Liver (tissue), 3 donors: ENCODE data around the gene NR1D1.

ENCODE experiments used
- JUND ChIP-seq, 2 donors: IDR thresholded peaks; 2 replicates each; pipeline ENCODE4 v1.6.1; 2016; ENCODE audit warnings: antibody characterized with exemption in 2 of 2
- RAD21 ChIP-seq, 2 donors: IDR thresholded peaks; 2 replicates each; pipeline ENCODE4 v1.6.1; 2016; ENCODE audit warnings: antibody characterized with exemption in 2 of 2, mild to moderate bottlenecking in 2 of 2
- YY1 ChIP-seq: IDR thresholded peaks from 2 replicates; pipeline ENCODE4 v1.6.1; 2016; ENCODE audit warnings: antibody characterized with exemption, mild to moderate bottlenecking
- TF ChIP-seq, protein P1 (sequence below): fragments of 150-350 bp; IDR thresholded peaks from 2 replicates; pipeline ENCODE4 v1.5.1; 2017; ENCODE audit warnings: improper control_type of control experiment, low read depth, low read length; ENCODE audit not compliant: missing input control
- TF ChIP-seq, protein P2 (sequence below): IDR thresholded peaks from 2 replicates; pipeline ENCODE4 v1.6.1; 2016; ENCODE audit warnings: antibody characterized with exemption, mild to moderate bottlenecking
- donor health status: healthy.
- donor health status: healthy.

DNA sequence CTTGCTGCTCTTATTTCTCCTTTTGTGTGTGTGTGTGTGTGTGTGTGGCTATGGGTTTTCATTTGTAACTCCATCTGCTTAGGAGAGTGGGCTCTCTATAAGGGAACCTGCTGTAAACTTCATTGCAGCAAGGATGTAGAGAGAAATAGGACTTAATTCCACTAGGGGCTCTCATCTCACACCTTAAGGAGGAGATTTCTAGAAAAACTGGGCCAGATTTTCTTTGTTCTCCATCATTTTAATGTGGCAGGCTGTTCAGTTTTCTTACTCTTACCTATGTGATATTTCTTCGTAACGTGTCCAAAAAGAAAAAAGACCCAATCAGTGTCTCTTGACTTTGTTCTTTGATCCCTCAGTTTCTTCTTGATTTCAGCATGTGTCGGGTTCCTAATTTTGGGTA is 35.4 kb upstream of the NR1D1 start:
- TF ChIP-seq RAD21 (IDR thresholded peaks at IDR 0.05), result no peak
- TF ChIP-seq, protein P1, sequence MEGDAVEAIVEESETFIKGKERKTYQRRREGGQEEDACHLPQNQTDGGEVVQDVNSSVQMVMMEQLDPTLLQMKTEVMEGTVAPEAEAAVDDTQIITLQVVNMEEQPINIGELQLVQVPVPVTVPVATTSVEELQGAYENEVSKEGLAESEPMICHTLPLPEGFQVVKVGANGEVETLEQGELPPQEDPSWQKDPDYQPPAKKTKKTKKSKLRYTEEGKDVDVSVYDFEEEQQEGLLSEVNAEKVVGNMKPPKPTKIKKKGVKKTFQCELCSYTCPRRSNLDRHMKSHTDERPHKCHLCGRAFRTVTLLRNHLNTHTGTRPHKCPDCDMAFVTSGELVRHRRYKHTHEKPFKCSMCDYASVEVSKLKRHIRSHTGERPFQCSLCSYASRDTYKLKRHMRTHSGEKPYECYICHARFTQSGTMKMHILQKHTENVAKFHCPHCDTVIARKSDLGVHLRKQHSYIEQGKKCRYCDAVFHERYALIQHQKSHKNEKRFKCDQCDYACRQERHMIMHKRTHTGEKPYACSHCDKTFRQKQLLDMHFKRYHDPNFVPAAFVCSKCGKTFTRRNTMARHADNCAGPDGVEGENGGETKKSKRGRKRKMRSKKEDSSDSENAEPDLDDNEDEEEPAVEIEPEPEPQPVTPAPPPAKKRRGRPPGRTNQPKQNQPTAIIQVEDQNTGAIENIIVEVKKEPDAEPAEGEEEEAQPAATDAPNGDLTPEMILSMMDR, result no peak
- TF ChIP-seq, protein P2, sequence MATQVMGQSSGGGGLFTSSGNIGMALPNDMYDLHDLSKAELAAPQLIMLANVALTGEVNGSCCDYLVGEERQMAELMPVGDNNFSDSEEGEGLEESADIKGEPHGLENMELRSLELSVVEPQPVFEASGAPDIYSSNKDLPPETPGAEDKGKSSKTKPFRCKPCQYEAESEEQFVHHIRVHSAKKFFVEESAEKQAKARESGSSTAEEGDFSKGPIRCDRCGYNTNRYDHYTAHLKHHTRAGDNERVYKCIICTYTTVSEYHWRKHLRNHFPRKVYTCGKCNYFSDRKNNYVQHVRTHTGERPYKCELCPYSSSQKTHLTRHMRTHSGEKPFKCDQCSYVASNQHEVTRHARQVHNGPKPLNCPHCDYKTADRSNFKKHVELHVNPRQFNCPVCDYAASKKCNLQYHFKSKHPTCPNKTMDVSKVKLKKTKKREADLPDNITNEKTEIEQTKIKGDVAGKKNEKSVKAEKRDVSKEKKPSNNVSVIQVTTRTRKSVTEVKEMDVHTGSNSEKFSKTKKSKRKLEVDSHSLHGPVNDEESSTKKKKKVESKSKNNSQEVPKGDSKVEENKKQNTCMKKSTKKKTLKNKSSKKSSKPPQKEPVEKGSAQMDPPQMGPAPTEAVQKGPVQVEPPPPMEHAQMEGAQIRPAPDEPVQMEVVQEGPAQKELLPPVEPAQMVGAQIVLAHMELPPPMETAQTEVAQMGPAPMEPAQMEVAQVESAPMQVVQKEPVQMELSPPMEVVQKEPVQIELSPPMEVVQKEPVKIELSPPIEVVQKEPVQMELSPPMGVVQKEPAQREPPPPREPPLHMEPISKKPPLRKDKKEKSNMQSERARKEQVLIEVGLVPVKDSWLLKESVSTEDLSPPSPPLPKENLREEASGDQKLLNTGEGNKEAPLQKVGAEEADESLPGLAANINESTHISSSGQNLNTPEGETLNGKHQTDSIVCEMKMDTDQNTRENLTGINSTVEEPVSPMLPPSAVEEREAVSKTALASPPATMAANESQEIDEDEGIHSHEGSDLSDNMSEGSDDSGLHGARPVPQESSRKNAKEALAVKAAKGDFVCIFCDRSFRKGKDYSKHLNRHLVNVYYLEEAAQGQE, result no peak
- no peak for TF ChIP-seq YY1
- no peak for TF ChIP-seq JUND (IDR thresholded peaks at IDR 0.05)
